Activated T-cell treated with anti-CD3 and anti-CD28 coated beads for 24 hours (primary cell): ENCODE measurements around the gene RAB11FIP4.
"Not testable (repeated sequence)": the region's sequence is repeated elsewhere in the genome, so short reads cannot be mapped to it uniquely, and the experiment has no call there.

Experiments used
- DNase-seq: peaks from one replicate; pipeline ENCODE4 v3.0.0-alpha.2; 2020; ENCODE audit warnings: low read depth

The RAB11FIP4 gene

GRCh38 chr17:31391496-31391949, at the start of gene RAB11FIP4:
Gene RAB11FIP4, plus strand, starts transcription at chr17:31391675. Its CDS starts 178 bp downstream, at chr17:31391853.
- DNase-seq: no peak

- not testable (repeated sequence) for DNase-seq
Measured at GRCh38 chr17:31345191-31345747, 46.2 kb upstream of the RAB11FIP4 start.

GRCh38 chr17:31349454-31349853, 42.0 kb upstream of the RAB11FIP4 start:
- no peak for DNase-seq

GRCh38 chr17:31355935-31356334, 35.5 kb upstream of the RAB11FIP4 start:
- no peak for DNase-seq

- no peak for DNase-seq
Measured at GRCh38 chr17:31357091-31357490, 34.4 kb upstream of the RAB11FIP4 start.

GRCh38 chr17:31357839-31358394, 33.6 kb upstream of the RAB11FIP4 start:
- DNase-seq: no peak

- DNase-seq: no peak
Measured at GRCh38 chr17:31364012-31364411, 27.5 kb upstream of the RAB11FIP4 start.

GRCh38 chr17:31366088-31366487, 25.4 kb upstream of the RAB11FIP4 start:
- no peak for DNase-seq

- no peak for DNase-seq
Measured at GRCh38 chr17:31369266-31369665, 22.2 kb upstream of the RAB11FIP4 start.

GRCh38 chr17:31371511-31372097, 19.9 kb upstream of the RAB11FIP4 start:
- no peak for DNase-seq

- DNase-seq: peak; percentile 25
Measured at GRCh38 chr17:31373150-31374093, 18.1 kb upstream of the RAB11FIP4 start.

- no peak for DNase-seq
Measured at GRCh38 chr17:31374094-31374447, 17.4 kb upstream of the RAB11FIP4 start.

GRCh38 chr17:31374503-31374902, 17.0 kb upstream of the RAB11FIP4 start:
- DNase-seq: no peak

GRCh38 chr17:31378638-31379037, 12.8 kb upstream of the RAB11FIP4 start:
- DNase-seq: no peak

- DNase-seq: no peak
Measured at GRCh38 chr17:31379597-31380205, 11.8 kb upstream of the RAB11FIP4 start.

GRCh38 chr17:31381165-31381668, 10.3 kb upstream of the RAB11FIP4 start:
- no peak for DNase-seq

GRCh38 chr17:31382668-31383275, 8.7 kb upstream of the RAB11FIP4 start:
- not testable (repeated sequence) for DNase-seq

- DNase-seq: not testable (repeated sequence)
Measured at GRCh38 chr17:31383488-31383887, 8.0 kb upstream of the RAB11FIP4 start.

- no peak for DNase-seq
Measured at GRCh38 chr17:31385428-31386285, 5.8 kb upstream of the RAB11FIP4 start.

GRCh38 chr17:31386542-31387075, 4.9 kb upstream of the RAB11FIP4 start:
- DNase-seq: no peak
